HEK293 (cell line): ENCODE data around the gene POGLUT2.

Source experiments
- HIC1 ChIP-seq: fragments of 450-650 bp; formaldehyde crosslinking; IDR thresholded peaks from 2 replicates; pipeline ENCODE4 v1.5.1; 2016; ENCODE audit warnings: missing biosample characterization, missing genetic modification characterization
- KLF1 ChIP-seq: fragments of 450-650 bp; formaldehyde crosslinking; IDR thresholded peaks from 2 replicates; pipeline ENCODE4 v1.5.1; 2016; ENCODE audit warnings: missing biosample characterization, missing genetic modification characterization
- KLF9 ChIP-seq: fragments of 450-650 bp; formaldehyde crosslinking; IDR thresholded peaks from 2 replicates; pipeline ENCODE4 v1.5.1; 2016; ENCODE audit warnings: missing biosample characterization, missing genetic modification characterization, low read depth
- PBX3 ChIP-seq: sonication (generic); formaldehyde crosslinking; IDR thresholded peaks from 2 replicates; pipeline ENCODE4 v1.8.1; 2022; ENCODE audit warnings: mild to moderate bottlenecking, moderate library complexity, missing genetic modification reagents
- PRDM4 ChIP-seq: fragments of 450-650 bp; formaldehyde crosslinking; IDR thresholded peaks from 2 replicates; pipeline ENCODE4 v1.5.1; 2017; ENCODE audit warnings: missing biosample characterization, missing genetic modification characterization
- REST ChIP-seq: fragments of 450-650 bp; formaldehyde crosslinking; IDR thresholded peaks from 2 replicates; pipeline ENCODE4 v1.5.1; 2016; ENCODE audit warnings: missing biosample characterization, missing genetic modification characterization
- SP7 ChIP-seq: fragments of 450-650 bp; formaldehyde crosslinking; IDR thresholded peaks from 2 replicates; pipeline ENCODE4 v1.5.1; 2016; ENCODE audit warnings: missing biosample characterization, missing genetic modification characterization
- ZBTB17 ChIP-seq: fragments of 450-650 bp; formaldehyde crosslinking; IDR thresholded peaks from 2 replicates; pipeline ENCODE4 v1.5.1; 2016; ENCODE audit warnings: missing biosample characterization, missing genetic modification characterization
- ZBTB20 ChIP-seq: fragments of 450-650 bp; formaldehyde crosslinking; IDR thresholded peaks from 2 replicates; pipeline ENCODE4 v1.5.1; 2016; ENCODE audit warnings: missing biosample characterization, missing genetic modification characterization
- ZBTB44 ChIP-seq: fragments of 450-650 bp; IDR thresholded peaks from 2 replicates; pipeline ENCODE4 v1.5.1; 2018; ENCODE audit warnings: missing biosample characterization, mild to moderate bottlenecking, missing genetic modification characterization
- ZBTB8A ChIP-seq: fragments of 450-650 bp; formaldehyde crosslinking; IDR thresholded peaks from 2 replicates; pipeline ENCODE4 v1.5.1; 2016; ENCODE audit warnings: missing biosample characterization, missing genetic modification characterization
- ZNF138 ChIP-seq: fragments of 450-650 bp; formaldehyde crosslinking; IDR thresholded peaks from 2 replicates; pipeline ENCODE4 v1.5.1; 2016; ENCODE audit warnings: missing biosample characterization, missing genetic modification characterization, borderline replicate concordance
- ZNF148 ChIP-seq: fragments of 450-650 bp; formaldehyde crosslinking; IDR thresholded peaks from 2 replicates; pipeline ENCODE4 v1.5.0; 2017; ENCODE audit warnings: missing biosample characterization, missing genetic modification characterization, borderline replicate concordance
- ZNF394 ChIP-seq: fragments of 450-650 bp; formaldehyde crosslinking; IDR thresholded peaks from 2 replicates; pipeline ENCODE4 v1.5.1; 2016; ENCODE audit warnings: missing biosample characterization, missing genetic modification characterization, mild to moderate bottlenecking, moderate library complexity, borderline replicate concordance
- ZNF423 ChIP-seq: fragments of 450-650 bp; formaldehyde crosslinking; IDR thresholded peaks from 2 replicates; pipeline ENCODE4 v1.5.1; 2016; ENCODE audit warnings: missing biosample characterization, missing genetic modification characterization
- ZNF610 ChIP-seq: fragments of 450-650 bp; formaldehyde crosslinking; IDR thresholded peaks from 2 replicates; pipeline ENCODE4 v1.5.1; 2016; ENCODE audit warnings: missing biosample characterization, missing genetic modification characterization, borderline replicate concordance
- ZNF629 ChIP-seq: fragments of 450-650 bp; formaldehyde crosslinking; IDR thresholded peaks from 2 replicates; pipeline ENCODE4 v1.5.1; 2017; ENCODE audit warnings: missing biosample characterization, missing genetic modification characterization
- ZNF670 ChIP-seq: fragments of 450-650 bp; formaldehyde crosslinking; IDR thresholded peaks from 2 replicates; pipeline ENCODE4 v1.5.1; 2016; ENCODE audit warnings: missing biosample characterization, missing genetic modification characterization, low read depth
- ZNF837 ChIP-seq: fragments of 450-650 bp; formaldehyde crosslinking; IDR thresholded peaks from 2 replicates; pipeline ENCODE4 v1.5.1; 2016; ENCODE audit warnings: missing biosample characterization, missing genetic modification characterization
- ZSCAN23 ChIP-seq: fragments of 450-650 bp; formaldehyde crosslinking; IDR thresholded peaks from 2 replicates; pipeline ENCODE4 v1.5.1; 2016; ENCODE audit warnings: missing biosample characterization, missing genetic modification characterization
- ZSCAN30 ChIP-seq: fragments of 450-650 bp; IDR thresholded peaks from 2 replicates; pipeline ENCODE4 v1.5.1; 2018; ENCODE audit warnings: missing biosample characterization, mild to moderate bottlenecking, missing genetic modification characterization, moderate library complexity
- ZSCAN5A ChIP-seq: fragments of 450-650 bp; formaldehyde crosslinking; IDR thresholded peaks from 2 replicates; pipeline ENCODE4 v1.5.1; 2016; ENCODE audit warnings: missing biosample characterization, missing genetic modification characterization

The POGLUT2 gene

GRCh38 chr13:102773441-102774213 lies 25.1 kb downstream of the POGLUT2 start, which contains the start of gene TEX30 (continued):
- TF ChIP-seq REST (peak; percentile 26; the same call in 1 of the 2 replicates), ZSCAN23 (tag by site-specific recombination) (peak; percentile 35; the same call in 1 of the 2 replicates), ZBTB20 (tag by site-specific recombination) (peak; percentile 50; the same call in 1 of the 2 replicates), ZNF148 (tag by site-specific recombination) (no peak), KLF1 (tag by site-specific recombination) (no peak), ZNF138 (tag by site-specific recombination) (no peak), ZNF837 (tag by site-specific recombination) (no peak), ZNF394 (no peak; the same call in 1 of the 2 replicates), PBX3 (peak; percentile 80; the same call in 1 of the 2 replicates), ZNF670 (tag by site-specific recombination) (no peak), ZSCAN5A (tag by site-specific recombination) (no peak), PRDM4 (tag by site-specific recombination) (no peak), ZNF629 (tag by site-specific recombination) (0 out of 2 replicates have a peak, but pooled peaks have one; percentile 21), KLF9 (peak; percentile 54), SP7 (tag by site-specific recombination) (peak; percentile 43; the same call in 1 of the 2 replicates), ZNF610 (tag by site-specific recombination) (0 out of 2 replicates have a peak, but pooled peaks have one; percentile 57), ZBTB44 (tag by site-specific recombination) (0 out of 2 replicates have a peak, but pooled peaks have one; percentile 34), ZBTB8A (tag by site-specific recombination) (peak; percentile 95), HIC1 (tag by site-specific recombination) (peak; percentile 96), ZNF423 (0 out of 2 replicates have a peak, but pooled peaks have one; percentile 52), ZSCAN30 (tag by site-specific recombination) (peak; percentile 77; the same call in 1 of the 2 replicates), ZBTB17 (tag by site-specific recombination) (no peak)
